Measurements from ENCODE around the gene LRRC3. TPM values are rescaled to one million over a fixed set of nuclear protein-coding genes. Genes with fewer than 3 reads are reported as not detected.

LRRC3 gene
- total RNA-seq, 1 experiment from 2014 or later, result 1.2 TPM

- DNase-seq, result no peak
- no peaks in the 10 kb centered on the region for H3K9me3 ChIP-seq
- H3K36me3 ChIP-seq, result no peaks in the 10 kb centered on the region
Observed at GRCh38 chr21:44421901-44422840, 33.1 kb upstream of the LRRC3 start.

GRCh38 chr21:44423312-44423821, 31.9 kb upstream of the LRRC3 start:
- Histone ChIP-seq H3K9me3 (no peaks in the 10 kb centered on the region), H3K27me3 (no peaks in the 10 kb centered on the region), H3K36me3 (no peaks in the 10 kb centered on the region), H3K4me3 (no peak overlapping the region)
- DNase-seq, result no peak

More at GRCh38 chr21:44421901-44422840, 33.1 kb upstream of the LRRC3 start:
- no peak overlapping the region for H3K4me3 ChIP-seq
- H3K27me3 ChIP-seq, result no peaks in the 10 kb centered on the region

- Histone ChIP-seq H3K36me3 (no peaks in the 10 kb centered on the region), H3K4me3 (no peak overlapping the region), H3K9me3 (peaks cover 4% of the 10 kb centered on the region), H3K27me3 (no peaks in the 10 kb centered on the region)
- no peak for DNase-seq
Observed at GRCh38 chr21:44423941-44424607, 31.2 kb upstream of the LRRC3 start.

- no peak overlapping the region for H3K4me3 ChIP-seq
- no peaks in the 10 kb centered on the region for H3K27me3 ChIP-seq
- H3K36me3 ChIP-seq, result no peaks in the 10 kb centered on the region
- DNase-seq, result no peak
- peaks cover 5% of the 10 kb centered on the region for H3K9me3 ChIP-seq
Observed at GRCh38 chr21:44424608-44425306, 30.6 kb upstream of the LRRC3 start.

- Histone ChIP-seq H3K4me3 (no peak overlapping the region), H3K9me3 (peaks cover 9% of the 10 kb centered on the region), H3K36me3 (no peaks in the 10 kb centered on the region), H3K27me3 (no peaks in the 10 kb centered on the region)
- no peak for DNase-seq
Observed at GRCh38 chr21:44425307-44425894, 29.9 kb upstream of the LRRC3 start.

- no peak for DNase-seq
- H3K36me3 ChIP-seq, result no peaks in the 10 kb centered on the region
- H3K9me3 ChIP-seq, result peaks cover 9% of the 10 kb centered on the region
- H3K27me3 ChIP-seq, result no peaks in the 10 kb centered on the region
- H3K4me3 ChIP-seq, result no peak overlapping the region
Observed at GRCh38 chr21:44425895-44426662, 29.2 kb upstream of the LRRC3 start.

GRCh38 chr21:44426663-44427191, 28.6 kb upstream of the LRRC3 start:
- H3K27me3 ChIP-seq, result no peaks in the 10 kb centered on the region
- peaks cover 9% of the 10 kb centered on the region for H3K9me3 ChIP-seq
- no peak overlapping the region for H3K4me3 ChIP-seq
- DNase-seq, result no peak
- H3K36me3 ChIP-seq, result no peaks in the 10 kb centered on the region

GRCh38 chr21:44427241-44428120, 27.8 kb upstream of the LRRC3 start:
- Histone ChIP-seq H3K36me3 (no peaks in the 10 kb centered on the region), H3K27me3 (no peaks in the 10 kb centered on the region), H3K9me3 (peaks cover 9% of the 10 kb centered on the region), H3K4me3 (no peak overlapping the region)
- no peak for DNase-seq

- no peaks in the 10 kb centered on the region for H3K36me3 ChIP-seq
- peak; percentile 47 for DNase-seq
- H3K27me3 ChIP-seq, result no peaks in the 10 kb centered on the region
- peaks cover 9% of the 10 kb centered on the region for H3K9me3 ChIP-seq
- no peak overlapping the region for H3K4me3 ChIP-seq
Observed at GRCh38 chr21:44428281-44428960, 26.9 kb upstream of the LRRC3 start.

- Histone ChIP-seq H3K27me3 (no peaks in the 10 kb centered on the region), H3K9me3 (peaks cover 9% of the 10 kb centered on the region), H3K36me3 (no peaks in the 10 kb centered on the region), H3K4me3 (no peak overlapping the region)
- no peak for DNase-seq
Observed at GRCh38 chr21:44429894-44430293, 25.4 kb upstream of the LRRC3 start.

GRCh38 chr21:44431300-44431699, 24.0 kb upstream of the LRRC3 start:
- H3K36me3 ChIP-seq, result no peaks in the 10 kb centered on the region
- no peak for DNase-seq
- peaks cover 9% of the 10 kb centered on the region for H3K9me3 ChIP-seq
- no peak overlapping the region for H3K4me3 ChIP-seq
- H3K27me3 ChIP-seq, result no peaks in the 10 kb centered on the region

- no peak for DNase-seq
- Histone ChIP-seq H3K4me3 (no peak overlapping the region), H3K27me3 (no peaks in the 10 kb centered on the region), H3K9me3 (peaks cover 9% of the 10 kb centered on the region), H3K36me3 (no peaks in the 10 kb centered on the region)
Observed at GRCh38 chr21:44432841-44433790, 22.2 kb upstream of the LRRC3 start.

- H3K36me3 ChIP-seq, result no peaks in the 10 kb centered on the region
- no peaks in the 10 kb centered on the region for H3K27me3 ChIP-seq
- no peak for DNase-seq
- H3K9me3 ChIP-seq, result peaks cover 6% of the 10 kb centered on the region
- no peak overlapping the region for H3K4me3 ChIP-seq
Observed at GRCh38 chr21:44433791-44434567, 21.3 kb upstream of the LRRC3 start.

Data from MG63 (cell line).